ENCODE results near the gene TRIM17.

TRIM17 gene

DNA sequence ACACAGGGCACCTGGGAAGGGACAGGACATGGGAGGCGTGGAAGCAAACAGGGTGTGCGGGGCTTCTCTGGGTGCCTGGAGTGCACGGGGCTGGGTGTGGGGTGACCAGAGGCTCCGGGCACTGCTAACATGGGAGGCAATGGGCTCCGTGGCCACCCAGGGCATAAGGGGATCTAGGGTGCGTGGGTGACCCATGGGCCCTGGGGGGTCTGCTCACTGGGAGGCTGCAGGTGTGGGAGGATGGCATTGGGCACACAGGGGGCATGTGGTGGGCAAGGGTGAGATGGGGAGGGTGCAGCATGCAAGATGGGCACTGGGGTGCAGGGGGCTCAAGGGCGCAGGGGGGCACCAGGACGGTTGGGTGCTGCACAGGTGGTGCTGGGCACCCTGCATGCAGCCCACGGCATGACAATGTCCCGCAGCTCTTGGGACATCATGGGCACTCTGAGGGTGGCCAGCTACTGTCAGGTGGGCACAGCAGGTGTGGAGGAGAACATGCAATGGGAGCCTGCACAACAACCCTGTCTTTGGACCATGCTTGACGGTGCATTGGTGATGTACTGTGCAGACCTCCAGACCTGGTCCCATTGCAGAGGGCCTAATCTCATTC lies 25.1 kb downstream of the TRIM17 start:
- DNase-seq (ENCODE audit: insufficient read length, low spot score): no peak
- no peak for FAIRE-seq
- no peak for TF ChIP-seq PAX5 (IDR thresholded peaks at IDR 0.05; ENCODE audit: insufficient read depth, low read length, severe bottlenecking)
- 0 out of 2 replicates have a peak, but pooled peaks have one; percentile 11 for TF ChIP-seq POLR2A (IDR thresholded peaks at IDR 0.05; ENCODE audit: low read depth, low read length)

DNA sequence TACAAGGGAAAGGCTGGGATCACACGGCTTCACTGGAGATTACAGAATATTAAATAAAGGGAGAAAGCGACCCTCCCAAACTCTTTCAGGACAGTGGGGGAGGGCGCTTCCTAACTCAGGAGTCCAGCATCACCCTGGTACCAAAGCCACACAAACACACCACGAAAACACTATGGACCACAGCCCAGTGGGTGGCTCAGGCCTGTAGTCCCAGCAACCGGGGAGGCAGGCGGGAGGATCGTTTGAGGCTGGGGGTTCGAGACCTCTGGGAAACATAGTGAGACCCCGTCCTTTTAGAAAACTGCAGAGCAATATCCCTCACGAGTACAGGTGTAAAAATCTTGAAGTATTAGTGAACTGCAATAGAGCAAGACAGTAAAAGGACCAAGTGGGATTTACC lies 26.0 kb downstream of the TRIM17 start:
- DNase-seq (ENCODE audit: insufficient read length, low spot score) (no peak), FAIRE-seq (no peak)
- TF ChIP-seq POU2F2 (IDR thresholded peaks at IDR 0.05; ENCODE audit: low read depth, low read length) (no peak), PAX5 (IDR thresholded peaks at IDR 0.05; ENCODE audit: insufficient read depth, low read length, severe bottlenecking) (no peak), POLR2AphosphoS5 (IDR thresholded peaks at IDR 0.05; ENCODE audit: low read depth, low read length) (no peak), SPI1 (IDR thresholded peaks at IDR 0.05; ENCODE audit: low read depth, low read length) (no peak), POLR2A (IDR thresholded peaks at IDR 0.05; ENCODE audit: low read depth, low read length) (no peak), TAF1 (IDR thresholded peaks at IDR 0.05; ENCODE audit: low read depth, low read length) (no peak)

DNA sequence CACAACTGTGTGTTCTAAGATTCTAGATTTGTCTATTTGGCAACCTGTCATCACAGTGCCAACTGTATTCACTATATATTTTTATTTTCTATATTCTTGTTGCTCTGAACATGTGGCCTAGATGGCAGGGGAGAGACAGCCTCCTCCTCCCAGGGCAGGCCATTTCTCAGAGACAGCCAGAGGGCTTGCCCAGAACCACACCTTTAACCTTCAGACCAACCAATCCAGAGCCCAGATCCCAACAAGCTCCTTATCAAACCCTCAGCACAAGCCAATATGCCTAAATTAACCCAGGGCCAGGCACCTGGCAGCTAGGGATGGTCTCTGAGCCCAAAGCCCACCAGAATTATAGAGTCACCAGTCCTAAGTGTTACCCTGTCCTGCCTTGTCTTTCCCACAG lies 29.3 kb downstream of the TRIM17 start:
- DNase-seq (ENCODE audit: insufficient read length, low spot score) (no peak), FAIRE-seq (no peak)
- no peak for TF ChIP-seq POU2F2 (IDR thresholded peaks at IDR 0.05; ENCODE audit: low read depth, low read length)
- TF ChIP-seq POLR2A (IDR thresholded peaks at IDR 0.05; ENCODE audit: low read depth, low read length): no peak
- no peak for TF ChIP-seq PAX5 (IDR thresholded peaks at IDR 0.05; ENCODE audit: insufficient read depth, low read length, severe bottlenecking)
- TF ChIP-seq POLR2AphosphoS5 (IDR thresholded peaks at IDR 0.05; ENCODE audit: low read depth, low read length): no peak
- no peak for TF ChIP-seq TAF1 (IDR thresholded peaks at IDR 0.05; ENCODE audit: low read depth, low read length)
- TF ChIP-seq SPI1 (IDR thresholded peaks at IDR 0.05; ENCODE audit: low read depth, low read length): no peak

DNA sequence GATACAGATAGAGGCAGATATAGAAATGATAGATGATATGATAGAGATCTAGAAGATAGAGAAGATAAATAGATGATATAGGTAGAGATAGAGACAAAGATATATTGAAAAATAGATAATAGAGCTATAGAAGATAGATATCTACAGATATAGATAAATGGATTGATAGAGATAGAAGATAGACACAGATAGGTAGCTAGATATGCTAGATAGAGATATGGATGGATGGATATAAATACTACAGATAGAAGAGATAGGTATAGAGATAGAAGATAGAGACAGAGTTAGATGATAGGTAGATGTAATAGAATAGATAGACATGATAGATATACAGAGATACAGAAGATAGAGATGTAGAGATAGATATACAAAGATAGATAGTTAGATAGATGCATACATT lies 31.4 kb downstream of the TRIM17 start:
- no peak for TF ChIP-seq POU2F2 (IDR thresholded peaks at IDR 0.05; ENCODE audit: low read depth, low read length)
- FAIRE-seq: no peak
- DNase-seq (ENCODE audit: insufficient read length, low spot score): no peak

- no peak for DNase-seq (ENCODE audit: insufficient read length, low spot score)
- TF ChIP-seq POU2F2 (IDR thresholded peaks at IDR 0.05; ENCODE audit: low read depth, low read length) (no peak), POLR2AphosphoS5 (IDR thresholded peaks at IDR 0.05; ENCODE audit: low read depth, low read length) (no peak), PAX5 (IDR thresholded peaks at IDR 0.05; ENCODE audit: insufficient read depth, low read length, severe bottlenecking) (no peak), TAF1 (IDR thresholded peaks at IDR 0.05; ENCODE audit: low read depth, low read length) (no peak), SPI1 (IDR thresholded peaks at IDR 0.05; ENCODE audit: low read depth, low read length) (no peak)
- no peak for FAIRE-seq
Measured at GRCh38 chr1:228383773-228384172, 32.9 kb downstream of the TRIM17 start.

DNA sequence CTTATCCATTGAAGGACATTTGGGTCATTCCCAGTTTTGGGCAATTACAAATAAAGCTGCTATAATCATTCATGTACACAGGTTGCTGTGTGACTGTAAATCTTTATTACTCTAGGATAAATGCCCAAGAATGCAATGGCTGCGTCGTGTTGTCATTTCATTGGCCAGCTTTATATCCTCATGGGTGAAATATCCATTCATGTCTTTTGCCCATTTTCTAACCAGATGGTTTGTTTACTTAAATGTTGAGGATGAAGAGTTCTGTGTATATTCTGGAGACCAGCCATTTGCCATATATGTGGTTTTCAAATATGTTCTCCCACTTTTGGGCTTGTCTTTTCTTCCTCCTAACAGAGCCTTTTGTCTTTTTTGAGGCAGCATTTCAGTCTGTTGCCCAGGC lies 35.3 kb downstream of the TRIM17 start:
- DNase-seq (ENCODE audit: insufficient read length, low spot score) (no peak), FAIRE-seq (no peak)
- TF ChIP-seq POLR2AphosphoS5 (IDR thresholded peaks at IDR 0.05; ENCODE audit: low read depth, low read length) (no peak), SPI1 (IDR thresholded peaks at IDR 0.05; ENCODE audit: low read depth, low read length) (no peak)

DNA sequence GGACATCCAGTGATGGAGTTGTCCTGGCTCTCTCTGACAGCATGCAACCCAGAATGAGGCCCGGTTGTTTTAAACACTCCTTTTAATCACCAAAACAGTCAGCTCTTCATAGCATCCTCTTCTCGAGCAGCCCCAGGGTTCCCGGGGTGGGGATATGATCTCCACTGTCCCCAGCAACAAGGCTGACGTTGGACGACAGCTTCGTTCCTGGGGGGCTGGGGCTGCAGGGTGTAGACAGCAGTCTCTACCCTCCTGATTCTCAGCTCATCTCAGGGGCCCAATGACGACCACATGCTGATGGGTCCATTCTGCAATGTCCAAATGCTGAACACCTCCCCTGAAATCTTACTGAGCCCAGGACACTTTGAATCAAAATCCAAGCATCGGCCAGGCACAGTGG lies 37.0 kb downstream of the TRIM17 start:
- DNase-seq (ENCODE audit: insufficient read length, low spot score): no peak

DNA sequence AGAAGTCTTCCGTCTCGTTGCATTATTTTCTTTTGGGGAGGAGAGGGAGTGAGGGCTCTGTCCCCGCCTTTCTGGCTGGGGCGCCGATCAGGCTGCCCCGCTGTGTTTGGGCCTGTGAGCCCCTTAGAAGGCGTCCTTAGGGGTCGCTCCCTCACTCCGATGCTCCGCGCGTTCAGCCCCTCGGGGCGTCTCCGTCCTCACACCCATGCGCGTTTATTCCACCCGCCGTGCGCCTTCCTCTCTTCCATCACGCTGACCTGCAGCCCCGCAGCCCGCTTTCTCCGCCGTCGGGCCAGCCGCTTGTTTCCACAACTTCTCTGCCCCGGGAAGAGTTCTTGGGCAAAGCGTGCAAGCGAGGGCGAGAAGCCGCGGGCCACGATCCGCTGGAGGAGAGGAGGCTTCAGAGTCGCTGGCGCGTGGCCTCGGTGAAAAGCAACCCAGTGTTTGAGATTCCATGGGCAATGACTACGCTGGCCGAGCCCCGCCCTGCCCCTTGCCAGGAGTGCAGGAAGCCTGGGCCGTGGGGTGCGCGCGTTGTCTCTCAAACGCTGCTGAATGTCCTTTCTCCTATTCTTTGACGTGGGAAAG lies 37.7 kb downstream of the TRIM17 start:
- DNase-seq (ENCODE audit: insufficient read length, low spot score): no peak
- TF ChIP-seq TAF1 (IDR thresholded peaks at IDR 0.05; ENCODE audit: low read depth, low read length) (no peak), POLR2AphosphoS5 (IDR thresholded peaks at IDR 0.05; ENCODE audit: low read depth, low read length) (no peak), POU2F2 (IDR thresholded peaks at IDR 0.05; ENCODE audit: low read depth, low read length) (no peak), SPI1 (IDR thresholded peaks at IDR 0.05; ENCODE audit: low read depth, low read length) (no peak), POLR2A (IDR thresholded peaks at IDR 0.05; ENCODE audit: low read depth, low read length) (no peak)
- no peak for FAIRE-seq

More for the DNA sequence above, 37.0 kb downstream of the TRIM17 start:
- no peak for TF ChIP-seq POLR2A (IDR thresholded peaks at IDR 0.05; ENCODE audit: low read depth, low read length)
- TF ChIP-seq POU2F2 (IDR thresholded peaks at IDR 0.05; ENCODE audit: low read depth, low read length): no peak
- TF ChIP-seq SPI1 (IDR thresholded peaks at IDR 0.05; ENCODE audit: low read depth, low read length): no peak
- no peak for TF ChIP-seq PAX5 (IDR thresholded peaks at IDR 0.05; ENCODE audit: insufficient read depth, low read length, severe bottlenecking)
- TF ChIP-seq TAF1 (IDR thresholded peaks at IDR 0.05; ENCODE audit: low read depth, low read length): no peak
- TF ChIP-seq POLR2AphosphoS5 (IDR thresholded peaks at IDR 0.05; ENCODE audit: low read depth, low read length): no peak
- FAIRE-seq: no peak

DNA sequence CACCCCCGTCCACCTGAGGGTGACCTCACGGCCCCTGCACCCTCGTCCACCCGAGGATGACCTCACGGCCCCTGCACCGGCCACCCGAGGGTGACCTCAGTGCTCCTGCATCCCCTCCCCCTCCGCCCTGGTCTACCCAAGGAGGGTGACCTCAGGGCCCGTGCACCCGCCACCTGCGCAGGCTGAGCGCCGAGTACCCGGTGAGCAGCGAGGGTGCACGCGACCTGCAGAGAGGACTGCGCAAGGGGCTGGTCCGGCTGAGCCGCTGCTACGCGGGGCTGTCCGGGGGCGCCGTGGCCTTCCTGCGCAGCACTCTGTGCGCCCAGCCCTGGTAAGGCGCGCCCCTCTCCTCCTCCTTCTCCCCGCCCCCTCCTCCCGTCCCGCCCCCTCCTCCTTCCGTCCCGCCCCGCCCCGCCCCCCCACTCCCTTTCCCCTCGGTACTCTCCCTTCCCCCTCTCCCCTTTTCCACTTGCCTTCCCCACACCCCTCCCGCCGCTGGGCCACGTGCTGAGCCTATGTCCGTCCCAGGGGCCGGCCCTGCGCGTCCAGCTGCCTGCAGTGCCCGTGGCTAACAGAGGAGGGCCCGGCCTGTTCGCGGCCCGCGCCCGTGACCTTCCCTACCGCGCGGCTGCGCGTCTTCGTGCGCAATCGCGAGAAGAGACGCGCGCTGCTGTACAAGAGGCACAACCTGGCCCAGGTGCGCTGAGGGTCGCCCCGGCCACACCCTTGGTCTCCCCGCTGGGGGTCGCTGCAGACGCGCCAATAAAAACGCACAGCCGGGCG lies 38.4 kb downstream of the TRIM17 start:
- DNase-seq (ENCODE audit: insufficient read length, low spot score) (peak; percentile 69), FAIRE-seq (no peak)
- TF ChIP-seq SPI1 (IDR thresholded peaks at IDR 0.05; ENCODE audit: low read depth, low read length) (no peak), PAX5 (IDR thresholded peaks at IDR 0.05; ENCODE audit: insufficient read depth, low read length, severe bottlenecking) (no peak), TAF1 (IDR thresholded peaks at IDR 0.05; ENCODE audit: low read depth, low read length) (no peak), POLR2A (IDR thresholded peaks at IDR 0.05; ENCODE audit: low read depth, low read length) (no peak), POLR2AphosphoS5 (IDR thresholded peaks at IDR 0.05; ENCODE audit: low read depth, low read length) (no peak), POU2F2 (IDR thresholded peaks at IDR 0.05; ENCODE audit: low read depth, low read length) (no peak)

DNA sequence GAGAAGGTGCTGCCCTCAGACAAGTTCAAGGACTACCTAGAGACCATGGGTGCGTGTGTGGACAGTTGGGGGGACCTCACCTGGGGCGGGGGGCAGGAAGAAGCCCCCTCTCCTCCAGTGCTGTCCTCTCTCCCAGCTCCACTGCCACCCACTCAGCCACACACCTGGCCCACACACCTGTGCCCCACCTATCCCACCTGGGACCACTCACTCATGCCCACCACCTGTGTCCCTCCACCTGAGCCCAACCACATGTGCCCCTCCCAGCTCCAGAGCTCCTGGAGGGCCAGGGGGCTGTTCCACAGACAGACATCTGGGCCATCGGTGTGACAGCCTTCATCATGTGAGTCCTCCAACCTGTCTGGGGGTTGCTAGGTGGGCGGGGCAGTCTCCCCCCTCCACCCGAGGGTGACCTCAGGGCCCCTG lies 39.0 kb downstream of the TRIM17 start:
- no peak for DNase-seq (ENCODE audit: insufficient read length, low spot score)
- FAIRE-seq: no peak
- TF ChIP-seq PAX5 (IDR thresholded peaks at IDR 0.05; ENCODE audit: insufficient read depth, low read length, severe bottlenecking) (no peak), POLR2AphosphoS5 (IDR thresholded peaks at IDR 0.05; ENCODE audit: low read depth, low read length) (no peak), POU2F2 (IDR thresholded peaks at IDR 0.05; ENCODE audit: low read depth, low read length) (no peak), POLR2A (IDR thresholded peaks at IDR 0.05; ENCODE audit: low read depth, low read length) (no peak), TAF1 (IDR thresholded peaks at IDR 0.05; ENCODE audit: low read depth, low read length) (no peak), SPI1 (IDR thresholded peaks at IDR 0.05; ENCODE audit: low read depth, low read length) (no peak)

All from GM12891 (cell line).